Measurements from ENCODE around the gene MRPL21. TPM values are rescaled to one million over a fixed set of nuclear protein-coding genes. Genes with fewer than 3 reads are reported as not detected.

Gene MRPL21
- total RNA-seq, 4 donors from 2014 or later = 27.4 to 49.5 (median 38.1) TPM

DNA sequence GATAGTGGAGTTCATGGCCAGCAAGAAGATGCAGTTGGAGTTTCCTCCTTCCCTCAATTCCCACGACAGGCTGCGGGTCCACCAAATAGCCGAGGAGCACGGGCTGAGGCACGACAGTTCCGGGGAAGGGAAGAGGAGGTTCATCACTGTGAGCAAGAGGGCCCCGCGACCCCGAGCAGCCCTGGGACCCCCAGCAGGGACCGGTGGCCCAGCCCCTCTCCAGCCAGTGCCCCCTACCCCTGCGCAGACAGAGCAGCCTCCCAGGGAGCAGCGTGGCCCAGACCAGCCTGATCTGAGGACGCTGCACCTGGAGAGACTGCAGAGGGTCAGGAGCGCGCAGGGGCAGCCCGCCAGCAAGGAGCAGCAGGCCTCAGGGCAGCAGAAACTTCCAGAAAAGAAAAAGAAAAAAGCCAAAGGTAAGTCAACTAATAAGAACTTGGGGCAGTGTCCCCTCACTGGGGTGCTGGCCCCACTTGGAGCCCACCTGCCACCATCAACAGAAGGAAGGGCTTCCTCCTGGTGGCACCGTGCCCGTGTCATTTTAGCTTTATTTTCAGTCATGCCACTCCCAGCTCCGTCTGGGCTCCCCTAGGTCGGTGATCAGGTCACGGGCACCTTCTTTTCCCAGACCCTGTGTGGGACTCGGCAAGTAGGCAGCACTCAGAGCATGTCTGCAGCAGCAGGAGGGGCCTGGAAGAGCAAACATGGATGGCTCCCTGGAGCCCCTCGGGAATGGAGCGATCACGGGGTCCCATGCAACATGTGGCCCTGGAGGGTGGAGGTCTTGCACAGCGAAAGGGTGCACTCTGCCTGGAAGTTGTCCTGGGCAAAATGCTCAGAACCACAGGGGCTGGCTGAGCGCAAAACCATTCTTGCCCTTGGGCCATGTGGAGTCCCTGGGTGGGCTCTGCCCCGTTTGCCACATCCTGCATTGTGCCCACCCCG is 33.3 kb upstream of the MRPL21 start:
- no peaks in the 10 kb centered on the region for H3K27me3 ChIP-seq
- no peak for DNase-seq
- no peaks in the 10 kb centered on the region for H3K9me3 ChIP-seq
- peaks cover 0 to 67% (median 0%) of the 10 kb centered on the region in 3 donors for H3K36me3 ChIP-seq
- no peak overlapping the region for H3K4me3 ChIP-seq
- H3K4me1 ChIP-seq = no peaks in the 10 kb centered on the region
- H3K27ac ChIP-seq = no peak overlapping the region
- TF ChIP-seq POLR2A (IDR thresholded peaks at IDR 0.05) = no peak

DNA sequence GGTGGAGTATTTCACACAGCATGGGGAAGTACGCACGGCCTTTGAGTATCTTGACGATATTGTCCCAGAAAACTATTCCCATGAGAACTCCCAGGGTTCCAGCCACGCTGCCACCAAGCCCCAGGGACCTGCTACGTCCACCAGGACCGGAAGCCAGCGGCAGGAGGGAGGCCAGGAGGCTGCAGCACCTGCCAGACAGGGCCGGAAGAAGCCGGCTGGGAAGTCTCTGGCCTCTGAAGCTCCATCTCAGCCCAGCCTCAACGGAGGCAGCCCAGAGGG is 32.7 kb upstream of the MRPL21 start:
- H3K27ac ChIP-seq = no peak overlapping the region
- no peaks in the 10 kb centered on the region for H3K4me1 ChIP-seq
- H3K27me3 ChIP-seq = no peaks in the 10 kb centered on the region
- DNase-seq = no peak
- no peak for TF ChIP-seq POLR2A (IDR thresholded peaks at IDR 0.05)
- H3K4me3 ChIP-seq = no peak overlapping the region
- H3K36me3 ChIP-seq = peaks cover 0 to 70% (median 0%) of the 10 kb centered on the region in 3 donors
- no peaks in the 10 kb centered on the region for H3K9me3 ChIP-seq

DNA sequence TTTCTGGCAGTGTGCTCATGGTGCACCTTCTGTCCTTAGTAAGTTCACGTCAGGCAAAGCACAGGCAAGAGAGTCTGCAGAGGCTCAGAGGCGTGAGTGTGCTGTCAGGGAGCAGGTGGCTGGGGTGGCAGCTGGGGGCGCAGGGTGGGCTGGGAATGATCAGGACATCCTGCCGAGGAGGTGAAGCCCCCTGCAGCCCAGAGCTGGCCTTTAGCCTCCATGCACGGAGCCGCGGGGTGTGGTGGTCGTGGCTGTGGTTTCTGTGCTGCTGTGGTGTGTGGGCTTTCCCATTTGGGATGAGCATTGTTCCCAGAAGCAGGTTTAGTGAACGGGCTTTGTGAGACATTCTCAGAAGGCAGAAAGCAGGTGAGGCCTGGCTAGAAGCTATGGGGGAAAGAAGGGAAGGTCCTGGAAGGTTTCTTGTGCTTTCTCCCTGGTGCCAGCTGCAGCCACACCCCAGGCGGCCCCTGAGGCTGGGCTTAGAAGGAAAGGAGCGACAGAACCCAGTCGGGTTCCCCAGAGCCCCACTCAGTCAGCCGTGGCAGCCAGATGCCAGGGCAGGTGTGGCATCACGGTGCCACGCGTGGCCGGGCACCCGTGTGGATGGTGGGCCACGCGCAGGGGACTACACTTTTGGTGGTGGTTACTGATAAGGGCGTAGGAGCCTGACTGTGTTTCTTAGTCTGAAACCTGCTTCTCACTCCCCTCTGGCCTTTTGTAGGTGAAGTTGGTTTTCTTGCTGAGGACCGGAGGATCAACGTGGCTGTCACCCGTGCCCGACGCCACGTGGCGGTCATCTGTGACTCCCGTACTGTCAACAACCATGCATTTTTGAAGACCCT is 32.1 kb upstream of the MRPL21 start:
- H3K27me3 ChIP-seq = no peaks in the 10 kb centered on the region
- no peaks in the 10 kb centered on the region for H3K9me3 ChIP-seq
- no peaks in the 10 kb centered on the region for H3K4me1 ChIP-seq
- peaks cover 0 to 76% (median 0%) of the 10 kb centered on the region in 3 donors for H3K36me3 ChIP-seq
- H3K27ac ChIP-seq = no peak overlapping the region
- no peak overlapping the region for H3K4me3 ChIP-seq
- TF ChIP-seq, protein P1, sequence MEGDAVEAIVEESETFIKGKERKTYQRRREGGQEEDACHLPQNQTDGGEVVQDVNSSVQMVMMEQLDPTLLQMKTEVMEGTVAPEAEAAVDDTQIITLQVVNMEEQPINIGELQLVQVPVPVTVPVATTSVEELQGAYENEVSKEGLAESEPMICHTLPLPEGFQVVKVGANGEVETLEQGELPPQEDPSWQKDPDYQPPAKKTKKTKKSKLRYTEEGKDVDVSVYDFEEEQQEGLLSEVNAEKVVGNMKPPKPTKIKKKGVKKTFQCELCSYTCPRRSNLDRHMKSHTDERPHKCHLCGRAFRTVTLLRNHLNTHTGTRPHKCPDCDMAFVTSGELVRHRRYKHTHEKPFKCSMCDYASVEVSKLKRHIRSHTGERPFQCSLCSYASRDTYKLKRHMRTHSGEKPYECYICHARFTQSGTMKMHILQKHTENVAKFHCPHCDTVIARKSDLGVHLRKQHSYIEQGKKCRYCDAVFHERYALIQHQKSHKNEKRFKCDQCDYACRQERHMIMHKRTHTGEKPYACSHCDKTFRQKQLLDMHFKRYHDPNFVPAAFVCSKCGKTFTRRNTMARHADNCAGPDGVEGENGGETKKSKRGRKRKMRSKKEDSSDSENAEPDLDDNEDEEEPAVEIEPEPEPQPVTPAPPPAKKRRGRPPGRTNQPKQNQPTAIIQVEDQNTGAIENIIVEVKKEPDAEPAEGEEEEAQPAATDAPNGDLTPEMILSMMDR (IDR thresholded peaks at IDR 0.05) = no peak
- no peak for TF ChIP-seq POLR2A (IDR thresholded peaks at IDR 0.05)
- no peak for DNase-seq

DNA sequence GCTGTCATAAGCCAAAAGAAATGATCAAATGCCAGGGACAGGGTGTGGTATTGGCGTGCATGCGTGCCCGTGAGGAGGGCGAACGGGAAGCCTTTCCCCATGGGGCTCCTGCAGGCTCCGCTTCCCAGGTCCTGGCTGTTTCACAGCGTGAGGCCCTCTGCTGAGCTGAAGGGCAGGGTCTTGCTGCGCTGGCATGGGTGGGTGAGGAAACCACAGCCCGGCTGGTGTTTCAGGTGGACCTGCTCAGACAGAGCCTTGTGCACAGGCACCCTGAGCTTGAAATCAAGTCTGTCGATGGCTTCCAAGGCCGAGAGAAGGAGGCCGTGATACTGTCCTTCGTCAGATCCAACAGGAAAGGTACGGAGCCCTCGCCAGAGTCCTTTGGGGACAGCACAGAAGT is 31.4 kb upstream of the MRPL21 start:
- no peaks in the 10 kb centered on the region for H3K9me3 ChIP-seq
- H3K27ac ChIP-seq = no peak overlapping the region
- H3K4me1 ChIP-seq = no peaks in the 10 kb centered on the region
- DNase-seq = no peak
- no peak overlapping the region for H3K4me3 ChIP-seq
- H3K27me3 ChIP-seq = no peaks in the 10 kb centered on the region
- no peak for TF ChIP-seq POLR2A (IDR thresholded peaks at IDR 0.05)
- TF ChIP-seq, protein P1 (IDR thresholded peaks at IDR 0.05) = no peak
- peaks cover 0 to 82% (median 0%) of the 10 kb centered on the region in 3 donors for H3K36me3 ChIP-seq

DNA sequence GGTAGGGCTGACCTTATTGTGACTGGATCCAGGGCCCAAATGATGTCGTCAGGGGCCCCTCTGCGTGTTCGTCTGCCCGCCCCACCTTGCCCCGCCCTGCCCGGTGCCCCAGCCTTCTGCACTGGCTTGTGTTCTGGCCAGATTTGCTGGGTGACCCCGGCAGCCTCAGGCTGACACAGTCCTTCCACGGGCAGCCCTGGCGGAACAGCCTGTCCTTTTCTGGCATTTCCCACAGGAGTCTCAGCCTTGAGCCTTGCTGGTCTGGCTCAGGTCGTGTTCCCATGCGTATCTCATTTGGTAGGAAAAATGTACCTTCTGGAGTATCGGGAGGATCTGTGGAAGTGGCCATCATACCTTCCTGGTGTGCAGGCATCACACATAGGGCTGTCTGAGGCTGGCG is 31.0 kb upstream of the MRPL21 start:
- H3K4me1 ChIP-seq = no peaks in the 10 kb centered on the region
- no peak for DNase-seq
- H3K27ac ChIP-seq = no peak overlapping the region

DNA sequence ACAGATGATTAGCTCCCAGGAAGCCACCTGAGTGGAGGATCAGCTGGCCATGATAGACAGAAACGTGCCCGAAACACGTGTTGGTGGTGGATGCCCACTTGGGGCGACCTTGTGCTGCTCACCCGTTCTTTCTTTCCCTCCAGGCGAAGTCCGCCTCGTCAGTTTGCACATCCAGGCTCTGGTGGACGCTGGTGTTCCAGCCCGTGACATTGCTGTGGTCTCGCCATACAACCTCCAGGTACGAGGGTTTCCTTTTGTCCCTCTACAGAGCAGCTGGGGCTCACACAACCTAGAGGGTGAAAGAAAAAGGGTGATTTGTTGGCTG is 30.7 kb upstream of the MRPL21 start:
- no peak overlapping the region for H3K27ac ChIP-seq
- TF ChIP-seq, protein P1 (IDR thresholded peaks at IDR 0.05) = no peak
- no peak for TF ChIP-seq POLR2A (IDR thresholded peaks at IDR 0.05)
- H3K27me3 ChIP-seq = no peaks in the 10 kb centered on the region
- no peak overlapping the region for H3K4me3 ChIP-seq
- DNase-seq = no peak
- H3K9me3 ChIP-seq = no peaks in the 10 kb centered on the region
- no peaks in the 10 kb centered on the region for H3K4me1 ChIP-seq
- H3K36me3 ChIP-seq = peaks cover 0 to 85% (median 0%) of the 10 kb centered on the region in 3 donors

More for the DNA sequence above, 31.0 kb upstream of the MRPL21 start:
- H3K4me3 ChIP-seq = no peak overlapping the region
- H3K36me3 ChIP-seq = peaks cover 0 to 85% (median 0%) of the 10 kb centered on the region in 3 donors
- no peaks in the 10 kb centered on the region for H3K9me3 ChIP-seq
- TF ChIP-seq, protein P1 (IDR thresholded peaks at IDR 0.05) = no peak
- no peak for TF ChIP-seq POLR2A (IDR thresholded peaks at IDR 0.05)
- H3K27me3 ChIP-seq = no peaks in the 10 kb centered on the region

Measured in Peyer's patch (tissue), 4 donors.